ENCODE data around the gene PKM. TPM values are rescaled to one million over a fixed set of nuclear protein-coding genes. Genes with fewer than 3 reads are reported as not detected.

The PKM gene
- total RNA-seq, 1 experiment from 2014 or later: 869 TPM

- H2AFZ ChIP-seq (ENCODE audit: low read length): no peak overlapping the region
- no peaks in the 10 kb centered on the region for H3K9me2 ChIP-seq (replicated peaks; ENCODE audit: insufficient read depth, low read length)
- no peak overlapping the region for H3K27ac ChIP-seq (ENCODE audit: low read length)
- peaks cover 84% of the 10 kb centered on the region for H3K36me3 ChIP-seq (ENCODE audit: insufficient read depth, low read length)
- no peak overlapping the region for H3K4me3 ChIP-seq (ENCODE audit: low read length)
- H3K27me3 ChIP-seq (ENCODE audit: low read length): no peaks in the 10 kb centered on the region
- no peaks in the 10 kb centered on the region for H3K4me1 ChIP-seq (ENCODE audit: low read length)
- no peaks in the 10 kb centered on the region for H3K79me2 ChIP-seq (ENCODE audit: low read length)
- peaks cover 70% of the 10 kb centered on the region for H4K20me1 ChIP-seq (ENCODE audit: insufficient read depth, low read depth, low read length)
- no peak overlapping the region for H3K9ac ChIP-seq (ENCODE audit: low read length)
- no peak for DNase-seq
- H3K9me3 ChIP-seq (ENCODE audit: low read length): no peaks in the 10 kb centered on the region
- no peak overlapping the region for H3K4me2 ChIP-seq (ENCODE audit: low read depth, low read length, poor library complexity, severe bottlenecking)
Observed at GRCh38 chr15:72202302-72202701, 28.7 kb downstream of the PKM start.

GRCh38 chr15:72201391-72201921 is 29.5 kb downstream of the PKM start:
- peaks cover 63% of the 10 kb centered on the region for H4K20me1 ChIP-seq (ENCODE audit: insufficient read depth, low read depth, low read length)
- H3K4me2 ChIP-seq (ENCODE audit: low read depth, low read length, poor library complexity, severe bottlenecking): no peak overlapping the region
- H3K9me3 ChIP-seq (ENCODE audit: low read length): no peaks in the 10 kb centered on the region
- H2AFZ ChIP-seq (ENCODE audit: low read length): no peak overlapping the region
- H3K9me2 ChIP-seq (replicated peaks; ENCODE audit: insufficient read depth, low read length): no peaks in the 10 kb centered on the region
- no peak for DNase-seq
- no peak overlapping the region for H3K27ac ChIP-seq (ENCODE audit: low read length)
- no peak overlapping the region for H3K9ac ChIP-seq (ENCODE audit: low read length)
- no peaks in the 10 kb centered on the region for H3K79me2 ChIP-seq (ENCODE audit: low read length)
- H3K4me1 ChIP-seq (ENCODE audit: low read length): no peaks in the 10 kb centered on the region
- H3K27me3 ChIP-seq (ENCODE audit: low read length): no peaks in the 10 kb centered on the region
- no peak overlapping the region for H3K4me3 ChIP-seq (ENCODE audit: low read length)
- H3K36me3 ChIP-seq (ENCODE audit: insufficient read depth, low read length): peaks cover 76% of the 10 kb centered on the region

GRCh38 chr15:72200395-72201237 is 30.4 kb downstream of the PKM start:
- Histone ChIP-seq H2AFZ (ENCODE audit: low read length) (no peak overlapping the region), H3K4me2 (ENCODE audit: low read depth, low read length, poor library complexity, severe bottlenecking) (no peak overlapping the region), H3K27ac (ENCODE audit: low read length) (no peak overlapping the region), H3K27me3 (ENCODE audit: low read length) (no peaks in the 10 kb centered on the region), H3K4me3 (ENCODE audit: low read length) (no peak overlapping the region), H3K79me2 (ENCODE audit: low read length) (no peaks in the 10 kb centered on the region), H3K9me3 (ENCODE audit: low read length) (no peaks in the 10 kb centered on the region), H3K4me1 (ENCODE audit: low read length) (no peaks in the 10 kb centered on the region), H3K36me3 (ENCODE audit: insufficient read depth, low read length) (peaks cover 68% of the 10 kb centered on the region), H4K20me1 (ENCODE audit: insufficient read depth, low read depth, low read length) (peaks cover 55% of the 10 kb centered on the region), H3K9ac (ENCODE audit: low read length) (no peak overlapping the region), H3K9me2 (replicated peaks; ENCODE audit: insufficient read depth, low read length) (no peaks in the 10 kb centered on the region)
- DNase-seq: no peak

DNA sequence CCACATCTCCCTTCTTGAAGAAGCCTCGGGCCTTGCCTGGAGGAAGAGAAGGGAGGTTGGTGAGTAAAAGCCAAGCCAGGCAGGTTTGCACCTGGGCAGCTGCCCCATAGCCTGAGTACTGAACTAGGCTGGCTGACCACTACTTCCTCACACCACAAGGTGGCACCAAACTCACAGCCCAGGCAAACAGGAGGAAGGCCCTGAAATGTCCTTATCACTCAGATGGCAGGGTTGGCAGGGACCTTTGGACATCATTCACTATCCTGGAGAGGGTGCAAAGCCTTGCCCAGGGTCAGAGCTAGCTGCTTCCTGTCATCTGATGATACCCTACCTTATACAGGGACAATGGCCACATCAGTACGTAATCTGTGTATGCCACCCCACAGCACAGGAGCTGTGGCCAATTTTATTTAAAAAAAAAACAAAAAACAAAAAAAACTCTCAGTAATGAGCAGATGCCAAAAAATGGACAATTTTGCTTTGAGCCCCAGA is 31.2 kb downstream of the PKM start:
- H3K79me2 ChIP-seq (ENCODE audit: low read length): no peaks in the 10 kb centered on the region
- no peak overlapping the region for H3K4me2 ChIP-seq (ENCODE audit: low read depth, low read length, poor library complexity, severe bottlenecking)
- H2AFZ ChIP-seq (ENCODE audit: low read length): no peak overlapping the region
- peaks cover 61% of the 10 kb centered on the region for H3K36me3 ChIP-seq (ENCODE audit: insufficient read depth, low read length)
- no peak overlapping the region for H3K9ac ChIP-seq (ENCODE audit: low read length)
- peaks cover 48% of the 10 kb centered on the region for H4K20me1 ChIP-seq (ENCODE audit: insufficient read depth, low read depth, low read length)
- no peaks in the 10 kb centered on the region for H3K9me3 ChIP-seq (ENCODE audit: low read length)
- H3K4me3 ChIP-seq (ENCODE audit: low read length): no peak overlapping the region
- no peaks in the 10 kb centered on the region for H3K9me2 ChIP-seq (replicated peaks; ENCODE audit: insufficient read depth, low read length)
- no peaks in the 10 kb centered on the region for H3K27me3 ChIP-seq (ENCODE audit: low read length)
- H3K27ac ChIP-seq (ENCODE audit: low read length): no peak overlapping the region
- DNase-seq: peak; percentile 88
- H3K4me1 ChIP-seq (ENCODE audit: low read length): 0 out of 2 replicates have a peak, but pooled peaks cover 2% of the 10 kb centered on the region

DNA sequence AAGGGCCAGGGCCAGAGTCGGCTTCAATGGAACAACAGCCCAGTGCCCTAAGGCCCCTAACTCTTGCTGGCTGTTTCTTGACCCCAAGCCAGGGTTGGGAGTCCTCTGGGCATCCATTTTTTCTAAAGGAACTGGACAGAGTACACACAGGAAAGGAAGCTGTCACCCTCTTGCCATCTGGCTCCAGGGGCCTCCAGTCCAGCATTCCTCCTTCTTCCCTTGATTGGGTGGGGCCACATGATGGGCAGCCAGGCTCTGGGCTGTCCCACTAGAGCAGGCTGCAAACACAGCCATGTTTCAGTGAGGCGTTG is 31.8 kb downstream of the PKM start:
- Histone ChIP-seq H3K4me3 (ENCODE audit: low read length) (no peak overlapping the region), H4K20me1 (ENCODE audit: insufficient read depth, low read depth, low read length) (peaks cover 42% of the 10 kb centered on the region), H2AFZ (ENCODE audit: low read length) (no peak overlapping the region), H3K27ac (ENCODE audit: low read length) (no peak overlapping the region), H3K4me2 (ENCODE audit: low read depth, low read length, poor library complexity, severe bottlenecking) (no peak overlapping the region), H3K9ac (ENCODE audit: low read length) (no peak overlapping the region), H3K79me2 (ENCODE audit: low read length) (no peaks in the 10 kb centered on the region), H3K36me3 (ENCODE audit: insufficient read depth, low read length) (peaks cover 55% of the 10 kb centered on the region), H3K9me2 (replicated peaks; ENCODE audit: insufficient read depth, low read length) (no peaks in the 10 kb centered on the region), H3K4me1 (ENCODE audit: low read length) (0 out of 2 replicates have a peak, but pooled peaks cover 2% of the 10 kb centered on the region), H3K9me3 (ENCODE audit: low read length) (no peaks in the 10 kb centered on the region), H3K27me3 (ENCODE audit: low read length) (no peaks in the 10 kb centered on the region)
- DNase-seq: no peak

- Histone ChIP-seq H4K20me1 (ENCODE audit: insufficient read depth, low read depth, low read length) (peaks cover 36% of the 10 kb centered on the region), H3K4me2 (ENCODE audit: low read depth, low read length, poor library complexity, severe bottlenecking) (no peak overlapping the region), H3K27ac (ENCODE audit: low read length) (no peak overlapping the region), H3K27me3 (ENCODE audit: low read length) (no peaks in the 10 kb centered on the region), H3K9ac (ENCODE audit: low read length) (no peak overlapping the region), H3K9me3 (ENCODE audit: low read length) (no peaks in the 10 kb centered on the region), H3K36me3 (ENCODE audit: insufficient read depth, low read length) (peaks cover 49% of the 10 kb centered on the region), H3K4me1 (ENCODE audit: low read length) (0 out of 2 replicates have a peak, but pooled peaks cover 2% of the 10 kb centered on the region), H3K4me3 (ENCODE audit: low read length) (no peak overlapping the region), H3K9me2 (replicated peaks; ENCODE audit: insufficient read depth, low read length) (no peaks in the 10 kb centered on the region), H3K79me2 (ENCODE audit: low read length) (no peaks in the 10 kb centered on the region), H2AFZ (ENCODE audit: low read length) (no peak overlapping the region)
- no peak for DNase-seq
Observed at GRCh38 chr15:72198356-72199204, 32.4 kb downstream of the PKM start.

DNA sequence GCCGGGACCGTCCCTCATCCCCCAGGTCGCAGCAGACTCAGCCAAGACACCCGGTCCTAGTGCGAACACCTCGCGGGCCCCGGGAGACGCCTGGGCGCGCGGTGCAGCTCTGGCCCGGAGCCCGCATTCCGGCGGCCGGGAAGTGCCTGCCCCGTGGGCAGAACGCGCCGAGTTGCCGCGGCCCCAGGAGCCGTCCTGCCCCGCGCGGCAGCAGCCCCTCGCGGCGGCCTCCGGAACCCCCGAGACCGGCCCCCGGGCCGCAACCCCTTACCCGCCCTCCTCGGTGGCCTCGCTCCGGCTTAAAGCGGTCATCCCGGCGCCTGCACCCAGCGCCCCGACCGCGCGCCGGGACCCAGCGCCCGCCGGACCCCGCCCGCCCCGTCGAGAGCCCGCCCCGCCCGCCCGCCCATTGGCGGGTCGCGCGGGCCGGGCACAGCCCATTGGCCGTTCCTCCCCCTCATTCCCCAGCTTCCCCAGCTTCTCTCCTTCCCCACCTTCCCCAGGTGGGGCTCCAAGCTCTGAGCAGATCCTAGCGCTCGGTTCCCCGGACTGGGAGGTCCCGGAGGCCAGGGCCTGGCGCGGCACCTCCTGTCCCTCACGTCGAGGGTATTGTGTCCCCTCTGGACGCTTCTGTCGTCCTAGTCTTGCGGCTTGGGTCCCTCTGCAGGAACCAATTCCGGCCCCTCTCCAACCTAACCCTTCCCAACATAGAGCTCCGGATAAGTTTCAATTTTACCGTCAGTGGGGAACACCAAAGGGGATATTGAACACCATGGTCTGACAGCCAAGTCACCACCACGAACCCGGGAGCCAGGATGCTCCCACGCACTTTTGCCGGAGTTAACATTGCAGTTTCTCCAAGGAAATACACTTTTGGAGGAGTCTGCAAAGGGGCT is 33.3 kb downstream of the PKM start, which contains the start of gene GRAMD2A:
Gene GRAMD2A (minus strand): TSS at position 328 of the 896 bp plus-strand sequence.
- Histone ChIP-seq H3K4me1 (ENCODE audit: low read length) (0 out of 2 replicates have a peak, but pooled peaks cover 2% of the 10 kb centered on the region), H3K27me3 (ENCODE audit: low read length) (no peaks in the 10 kb centered on the region), H3K79me2 (ENCODE audit: low read length) (no peaks in the 10 kb centered on the region), H3K9me2 (replicated peaks; ENCODE audit: insufficient read depth, low read length) (no peaks in the 10 kb centered on the region), H3K36me3 (ENCODE audit: insufficient read depth, low read length) (peaks cover 41% of the 10 kb centered on the region), H3K27ac (ENCODE audit: low read length) (no peak within 1 kb of the TSS), H3K4me2 (ENCODE audit: low read depth, low read length, poor library complexity, severe bottlenecking) (no peak within 1 kb of the TSS), H2AFZ (ENCODE audit: low read length) (no peak within 1 kb of the TSS), H3K9me3 (ENCODE audit: low read length) (no peaks in the 10 kb centered on the region), H4K20me1 (ENCODE audit: insufficient read depth, low read depth, low read length) (peaks cover 28% of the 10 kb centered on the region), H3K4me3 (ENCODE audit: low read length) (no peak within 1 kb of the TSS), H3K9ac (ENCODE audit: low read length) (no peak within 1 kb of the TSS)
- DNase-seq: no peak

All from Karpas-422 (cell line).